Renal cortical epithelial cell (primary cell): ENCODE results near the gene ZNF331. TPM values are rescaled to one million over a fixed set of nuclear protein-coding genes. Genes with fewer than 3 reads are reported as not detected.

Source experiments
- DNase-seq: peaks from one replicate; pipeline ENCODE4 v3.0.0-alpha.2; 2011; ENCODE audit warnings: low read depth
- total RNA-seq: library from RNA; depleted of rRNA; stranded (reverse); fragments of >200 nt; gene quantifications from 2 replicates; pipeline ENCODE4 v1.2.3, GENCODE V29; 2014

ZNF331 gene
- total RNA-seq, 1 donor from 2014 or later = 9.3 TPM

- no peak for DNase-seq
These were observed 89.0 kb downstream of the ZNF331 start for GRCh38 chr19:53626976-53627375.

Other genes starting within 250 kb of the ZNF331 start
- gene ZNF845, start 204.4 kb upstream of the ZNF331 start, total RNA-seq = 9.2 and 15.6 TPM in 2 replicates
- 10.2 and 15.3 TPM in 2 replicates for gene ZNF525, start 172.4 kb upstream of the ZNF331 start, total RNA-seq
- 21.7 and 25.1 TPM in 2 replicates for gene ZNF765, start 143.0 kb upstream of the ZNF331 start, total RNA-seq
- 13.0 and 25.5 TPM in 2 replicates for gene ZNF761, start 106.2 kb upstream of the ZNF331 start, total RNA-seq
- 5.4 and 11.7 TPM in 2 replicates for gene ZNF813, start 70.4 kb upstream of the ZNF331 start, total RNA-seq
- gene DPRX, start 93.9 kb downstream of the ZNF331 start, total RNA-seq = not detected in 2 replicates